ENCODE data around the gene R3HDML. TPM values are rescaled to one million over a fixed set of nuclear protein-coding genes. Genes with fewer than 3 reads are reported as not detected.

Gene R3HDML
- total and polyA plus RNA-seq, 2 donors (not counting 1 experiment from before 2014, with no cell fraction given): not detected

- no peak for TF ChIP-seq EZH2 (IDR thresholded peaks at IDR 0.05; ENCODE audit: borderline replicate concordance, insufficient read depth, low read depth, low read length, poor library complexity, severe bottlenecking)
- TF ChIP-seq CTCF (IDR thresholded peaks at IDR 0.05): no peak
- H3K9me3 ChIP-seq (ENCODE audit: control extremely low read depth in 1 of 3, control insufficient read depth in 2 of 3, insufficient read depth in 1 of 3, low read length in 2 of 3): peaks cover 0 to 3% (median 0%) of the 10 kb centered on the region in 3 donors
- ATAC-seq (ENCODE audit: low read depth) (no peak), DNase-seq (no peak)
- H3K79me2 ChIP-seq (ENCODE audit: control insufficient read depth, insufficient read depth, low read length): no peaks in the 10 kb centered on the region
- Mint-ChIP-seq H3K9me3 (ENCODE audit: insufficient read depth) (no peaks in the 10 kb centered on the region), H3K27ac (no peak overlapping the region), H3K4me1 (no peaks in the 10 kb centered on the region), H3K27me3 (peaks cover 20% of the 10 kb centered on the region), H3K4me3 (no peak overlapping the region)
- ChIA-PET CTCF (interaction anchor here (1.0 kb wide), 1 partner anchor 34 kb away, joined by 3 read pairs; no protein-coding TSS in a partner anchor), POLR2A (no interaction called here)
- no peak overlapping the region for H3K4me2 ChIP-seq (replicated peaks; ENCODE audit: low read depth, low read length, poor library complexity, severe bottlenecking)
- no peak overlapping the region for H3K4me3 ChIP-seq (ENCODE audit: control extremely low read depth in 1 of 5, extremely low read depth in 1 of 5, insufficient read depth in 1 of 5, low read depth in 2 of 5, low read length in 4 of 5)
- WGBS (ENCODE audit: insufficient coverage): 92% methylated on average over 6 of the region's 6 CpGs
- H3K27me3 ChIP-seq (replicated peaks in 1 of 4; ENCODE audit: control extremely low read depth in 1 of 4, control insufficient read depth in 3 of 4, insufficient read depth in 4 of 4, low read length in 3 of 4): peaks cover 0 to 4% (median 0%) of the 10 kb centered on the region in 4 experiments
- no peaks in the 10 kb centered on the region for H3K4me1 ChIP-seq (ENCODE audit: control insufficient read depth in 2 of 2, insufficient read depth in 2 of 2, low read length in 2 of 2)
- H4K20me1 ChIP-seq (ENCODE audit: control insufficient read depth, insufficient read depth, low read length, poor library complexity, severe bottlenecking): no peaks in the 10 kb centered on the region
- H2AFZ ChIP-seq (ENCODE audit: insufficient read depth, low read depth, low read length, poor library complexity, severe bottlenecking): no peak overlapping the region
- intact Hi-C loops (cut with micrococcal nuclease): no loop called here
- no peaks in the 10 kb centered on the region for H3K36me3 ChIP-seq (replicated peaks in 1 of 2; ENCODE audit: control extremely low read depth in 1 of 2, control insufficient read depth in 1 of 2, extremely low read depth in 1 of 2, insufficient read depth in 2 of 2, low read length in 1 of 2)
- no peak overlapping the region for H3K27ac ChIP-seq (ENCODE audit: low read length in 2 of 2)
- H3K9ac ChIP-seq (ENCODE audit: low read length): no peak overlapping the region
Observed at GRCh38 chr20:44350567-44350966, 13.7 kb downstream of the R3HDML start.

- Mint-ChIP-seq H3K27me3 (peaks cover 37% of the 10 kb centered on the region), H3K27ac (no peak overlapping the region), H3K9me3 (ENCODE audit: insufficient read depth) (no peaks in the 10 kb centered on the region), H3K4me1 (no peaks in the 10 kb centered on the region), H3K4me3 (no peak overlapping the region)
- 85% methylated on average over 3 of the region's 6 CpGs for WGBS (ENCODE audit: insufficient coverage)
- no peak for TF ChIP-seq EZH2 (IDR thresholded peaks at IDR 0.05; ENCODE audit: borderline replicate concordance, insufficient read depth, low read depth, low read length, poor library complexity, severe bottlenecking)
- TF ChIP-seq CTCF (IDR thresholded peaks at IDR 0.05): no peak
- DNase-seq: no peak
- ChIA-PET POLR2A (no interaction called here), CTCF (no interaction called here)
- Histone ChIP-seq H2AFZ (ENCODE audit: insufficient read depth, low read depth, low read length, poor library complexity, severe bottlenecking) (no peak overlapping the region), H3K4me1 (ENCODE audit: control insufficient read depth in 2 of 2, insufficient read depth in 2 of 2, low read length in 2 of 2) (no peaks in the 10 kb centered on the region), H3K27ac (ENCODE audit: low read length in 2 of 2) (no peak overlapping the region), H3K9ac (ENCODE audit: low read length) (no peak overlapping the region), H3K79me2 (ENCODE audit: control insufficient read depth, insufficient read depth, low read length) (no peaks in the 10 kb centered on the region), H3K36me3 (replicated peaks in 1 of 2; ENCODE audit: control extremely low read depth in 1 of 2, control insufficient read depth in 1 of 2, extremely low read depth in 1 of 2, insufficient read depth in 2 of 2, low read length in 1 of 2) (no peaks in the 10 kb centered on the region), H3K4me3 (ENCODE audit: control extremely low read depth in 1 of 5, extremely low read depth in 1 of 5, insufficient read depth in 1 of 5, low read depth in 2 of 5, low read length in 4 of 5) (no peak overlapping the region), H3K27me3 (replicated peaks in 1 of 4; ENCODE audit: control extremely low read depth in 1 of 4, control insufficient read depth in 3 of 4, insufficient read depth in 4 of 4, low read length in 3 of 4) (peaks cover 0 to 4% (median 2%) of the 10 kb centered on the region in 4 experiments), H4K20me1 (ENCODE audit: control insufficient read depth, insufficient read depth, low read length, poor library complexity, severe bottlenecking) (no peaks in the 10 kb centered on the region), H3K4me2 (replicated peaks; ENCODE audit: low read depth, low read length, poor library complexity, severe bottlenecking) (no peak overlapping the region), H3K9me3 (ENCODE audit: control extremely low read depth in 1 of 3, control insufficient read depth in 2 of 3, insufficient read depth in 1 of 3, low read length in 2 of 3) (peaks cover 0 to 4% (median 0%) of the 10 kb centered on the region in 3 donors)
- intact Hi-C loops (cut with micrococcal nuclease): no loop called here
- ATAC-seq (ENCODE audit: low read depth): no peak
Observed at GRCh38 chr20:44354979-44355497, 18.2 kb downstream of the R3HDML start.

Data from B cell (primary cell).